Activated CD8-positive, alpha-beta memory T cell treated with anti-CD3 and anti-CD28 coated beads for 36 hours (primary cell): Measurements from ENCODE around the gene SMAD9. TPM values are rescaled to one million over a fixed set of nuclear protein-coding genes. Genes with fewer than 3 reads are reported as not detected.

Experiments
- CTCF ChIA-PET: fragments of 350-600 bp; sonication (Branson Sonifier 250); formaldehyde crosslinking; loops from one replicate; lab custom pipeline; 2021; ENCODE audit warnings: antibody characterized with exemption; lab: Charles Lee
- POLR2A ChIA-PET: fragments of 350-600 bp; sonication (Branson Sonifier 250); formaldehyde crosslinking; loops from one replicate; lab custom pipeline; 2021; ENCODE audit warnings: antibody characterized with exemption; lab: Charles Lee
- total RNA-seq, 2 experiments: library from RNA; stranded (reverse); gene quantifications; one replicate each; pipeline ENCODE4 v1.2.3, GENCODE V29; 2021

SMAD9 gene
- total RNA-seq = not detected

- CTCF ChIA-PET = no interaction called here
- POLR2A ChIA-PET = no interaction called here
Observed at GRCh38 chr13:36919833-36920615, at the start of gene SMAD9. Gene SMAD9, minus strand, starts transcription at chr13:36920238. Its CDS starts 40,549 bp downstream, at chr13:36879689.

- CTCF ChIA-PET = no interaction called here
- POLR2A ChIA-PET = no interaction called here
Observed at GRCh38 chr13:36966404-36966803, 46.4 kb upstream of the SMAD9 start.

GRCh38 chr13:36965767-36966166 is 45.7 kb upstream of the SMAD9 start:
- ChIA-PET POLR2A (no interaction called here), CTCF (no interaction called here)

DNA sequence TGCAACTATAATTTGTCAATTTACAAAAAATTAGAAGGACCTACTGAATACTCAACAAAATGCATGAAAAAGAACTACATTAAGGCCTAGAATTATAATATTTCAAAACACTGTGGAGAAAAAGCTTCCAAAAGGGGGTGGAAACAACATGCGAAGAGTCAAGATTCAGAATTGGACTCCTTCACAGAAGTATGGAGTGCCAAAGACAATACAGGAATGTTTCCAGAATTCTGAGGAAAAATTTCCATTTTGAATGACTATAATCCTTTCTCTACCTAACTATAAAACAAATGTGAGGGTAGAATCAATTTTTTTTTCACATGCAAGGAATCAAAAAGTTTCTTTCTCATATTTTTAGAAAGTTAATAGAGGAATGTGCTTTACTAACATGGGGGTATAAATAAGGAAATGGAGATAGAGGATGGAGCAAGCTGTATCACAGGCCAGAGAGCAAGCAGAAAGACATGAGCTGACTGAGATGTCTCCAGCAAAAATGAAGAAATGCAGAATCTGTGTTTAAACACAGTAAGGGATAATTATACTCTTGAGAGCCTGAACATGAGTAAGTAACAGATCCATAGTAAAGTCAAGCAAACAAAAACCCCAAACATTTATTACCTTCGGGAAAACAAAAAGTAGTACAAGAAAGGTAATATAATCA is 39.5 kb upstream of the SMAD9 start:
- POLR2A ChIA-PET = no interaction called here

GRCh38 chr13:36954542-36954941 is 34.5 kb upstream of the SMAD9 start:
- CTCF ChIA-PET = interaction anchor here (1.4 kb wide), 1 partner anchor 33 kb away, joined by 3 read pairs; no protein-coding TSS in a partner anchor
- POLR2A ChIA-PET = no interaction called here

More for the DNA sequence above, 39.5 kb upstream of the SMAD9 start:
- CTCF ChIA-PET = interaction anchor here (1.7 kb wide), 1 partner anchor 11 kb away, joined by 4 read pairs; no protein-coding TSS in a partner anchor

DNA sequence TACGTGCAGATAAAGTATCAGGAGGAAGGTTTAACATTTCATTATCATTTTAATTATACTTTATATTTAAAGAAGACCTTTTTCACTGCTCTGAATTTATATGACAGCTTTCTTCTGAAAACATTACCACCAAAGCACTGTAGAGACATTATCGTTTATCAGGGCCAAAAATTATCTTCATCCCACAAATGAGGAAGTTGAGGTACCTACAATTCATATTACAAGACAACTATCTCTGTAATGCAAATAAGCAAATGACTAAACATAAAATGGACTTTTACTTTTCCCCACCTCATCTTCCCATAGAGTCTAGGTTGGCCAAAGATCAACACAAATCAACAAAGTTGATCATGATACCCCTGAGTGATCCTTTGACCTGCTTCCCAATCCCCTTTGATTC is 30.9 kb upstream of the SMAD9 start:
- ChIA-PET CTCF (no interaction called here), POLR2A (no interaction called here)

DNA sequence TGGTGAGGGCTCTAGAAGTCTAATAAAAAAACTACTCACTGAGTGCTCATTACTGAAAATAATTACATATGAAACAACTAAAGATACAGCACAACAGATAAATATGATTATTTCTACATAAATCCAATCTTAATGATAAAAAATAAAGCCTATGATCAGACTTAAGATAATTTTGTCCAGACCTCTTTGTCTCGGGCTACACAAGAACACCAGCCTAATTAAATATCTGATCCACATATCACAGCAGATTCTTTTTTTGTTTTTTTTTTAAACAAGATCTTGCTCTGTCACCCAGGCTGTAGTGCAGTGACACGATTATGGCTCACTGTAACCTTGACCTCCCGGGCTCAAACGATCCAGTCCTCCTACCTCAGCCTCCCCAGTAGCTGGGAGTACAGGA is 30.3 kb upstream of the SMAD9 start:
- CTCF ChIA-PET = interaction anchor here (0.6 kb wide), 1 partner anchor 34 kb away, joined by 9 read pairs; no protein-coding TSS in a partner anchor

GRCh38 chr13:36945078-36945477 is 25.0 kb upstream of the SMAD9 start:
- ChIA-PET CTCF (no interaction called here), POLR2A (no interaction called here)

More for the DNA sequence above, 30.3 kb upstream of the SMAD9 start:
- POLR2A ChIA-PET = no interaction called here

DNA sequence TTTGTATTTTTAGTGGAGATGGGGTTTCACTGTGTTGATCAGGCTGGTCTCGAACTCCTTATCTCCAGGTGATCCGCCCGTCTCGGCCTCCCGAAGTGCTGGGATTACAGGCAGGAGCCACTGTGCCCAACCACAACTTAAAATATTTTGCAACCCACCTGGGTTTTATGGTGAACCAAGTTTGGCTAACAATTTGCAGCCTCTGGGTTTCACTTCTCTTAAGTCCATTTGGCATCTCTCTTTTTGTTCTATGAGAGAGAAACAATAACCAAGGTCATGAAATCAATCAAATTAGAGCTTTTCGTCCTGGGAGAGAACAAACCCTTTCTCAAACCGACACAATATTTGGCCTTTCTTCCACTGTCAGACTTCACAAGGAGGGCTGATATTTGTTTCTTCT is 5.6 kb upstream of the SMAD9 start:
- CTCF ChIA-PET = no interaction called here
- POLR2A ChIA-PET = interaction anchor here (0.6 kb wide), 1 partner anchor 10 kb away, joined by 12 read pairs; no protein-coding TSS in a partner anchor

DNA sequence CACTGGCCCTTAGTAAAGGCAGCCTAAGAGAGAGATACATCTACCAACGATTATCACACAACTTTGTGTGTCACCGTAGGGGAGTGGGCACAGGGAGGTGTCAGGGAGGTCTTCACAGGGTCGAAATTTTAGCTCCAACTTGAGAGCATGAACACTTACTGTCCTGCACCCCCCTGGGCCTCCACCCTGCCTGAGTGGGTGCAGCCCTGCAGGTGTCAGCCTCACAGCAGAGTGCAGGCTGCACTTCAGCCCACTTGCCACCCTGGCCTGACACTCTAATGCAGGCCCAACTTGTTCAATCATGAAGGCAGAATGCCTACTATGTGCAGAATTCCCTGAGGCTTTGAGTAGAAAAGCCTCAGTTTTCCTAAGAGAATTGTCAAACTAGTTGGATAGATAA is 4.0 kb upstream of the SMAD9 start:
- POLR2A ChIA-PET = no interaction called here
- CTCF ChIA-PET = no interaction called here

DNA sequence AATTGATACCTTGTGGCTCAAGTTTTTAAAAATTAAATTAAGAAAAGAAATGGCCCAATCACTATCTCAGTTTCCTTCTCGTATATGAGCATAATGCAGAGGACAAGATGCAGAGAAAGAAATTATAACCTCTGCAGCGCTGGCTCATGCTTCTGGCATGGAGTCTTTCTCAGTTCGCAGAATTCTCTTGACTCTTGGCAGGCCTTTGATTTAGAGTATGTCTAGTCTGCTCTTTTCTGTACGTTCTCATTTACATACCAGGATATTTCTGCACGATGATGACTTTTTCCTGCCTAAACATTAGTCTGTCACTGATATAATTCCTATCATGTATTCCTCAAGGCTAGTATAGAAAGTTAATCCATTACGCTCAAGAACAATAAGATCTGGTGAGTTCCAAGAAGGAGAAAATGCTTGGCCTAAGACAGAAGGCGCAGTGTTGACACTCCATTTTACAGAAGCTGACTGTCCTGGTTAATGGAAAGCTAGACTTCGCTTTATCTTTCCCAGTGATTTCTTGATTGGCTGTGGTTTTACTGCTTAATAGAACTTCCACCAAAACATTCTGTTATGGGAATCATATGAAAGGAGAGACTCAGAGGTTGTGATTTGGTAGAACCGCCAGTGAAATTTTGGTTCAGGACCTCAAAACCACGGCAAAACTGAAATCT is 1.7 kb upstream of the SMAD9 start:
- ChIA-PET POLR2A (no interaction called here), CTCF (no interaction called here)

- ChIA-PET CTCF (no interaction called here), POLR2A (no interaction called here)
Observed at GRCh38 chr13:36920616-36921185, 663 bp upstream of the SMAD9 start.

- POLR2A ChIA-PET = no interaction called here
- CTCF ChIA-PET = no interaction called here
Observed at GRCh38 chr13:36919171-36919832, 736 bp downstream of the SMAD9 start.

GRCh38 chr13:36918246-36919131 is 1.5 kb downstream of the SMAD9 start:
- POLR2A ChIA-PET = no interaction called here
- CTCF ChIA-PET = no interaction called here

DNA sequence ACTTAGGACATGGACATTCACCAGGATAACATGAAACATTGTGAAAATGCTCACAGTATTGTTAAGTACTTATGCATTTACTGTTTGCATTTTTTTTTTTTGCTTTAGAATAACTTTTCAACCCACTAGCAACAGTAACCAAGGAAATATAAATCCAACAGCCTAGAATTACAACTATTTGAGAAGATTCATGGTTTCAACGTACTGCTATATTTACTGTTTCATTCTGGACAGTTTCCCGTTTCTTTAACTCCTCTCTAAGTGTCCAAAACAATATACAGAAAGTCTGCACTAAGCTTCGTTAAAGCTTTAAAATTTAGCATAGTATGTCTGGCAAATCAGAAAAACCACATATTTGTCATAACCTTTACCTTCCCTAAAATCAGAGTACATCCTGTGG is 2.7 kb downstream of the SMAD9 start:
- POLR2A ChIA-PET = no interaction called here
- CTCF ChIA-PET = no interaction called here

- POLR2A ChIA-PET = interaction anchor here (0.6 kb wide), 2 partner anchors 9 to 12 kb away, joined by 3 to 12 read pairs; no protein-coding TSS in a partner anchor
- CTCF ChIA-PET = interaction anchor here (0.6 kb wide), 1 partner anchor 34 kb away, joined by 9 read pairs; no protein-coding TSS in a partner anchor
Observed at GRCh38 chr13:36915896-36916640, 4.0 kb downstream of the SMAD9 start.

- ChIA-PET CTCF (no interaction called here), POLR2A (no interaction called here)
Observed at GRCh38 chr13:36915106-36915505, 4.9 kb downstream of the SMAD9 start.

GRCh38 chr13:36914648-36915047 is 5.4 kb downstream of the SMAD9 start:
- POLR2A ChIA-PET = no interaction called here
- CTCF ChIA-PET = no interaction called here
